Measurements from ENCODE around the gene SLFN5. TPM values are rescaled to one million over a fixed set of nuclear protein-coding genes. Genes with fewer than 3 reads are reported as not detected.

SLFN5 gene
- total RNA-seq, 2 donors from 2014 or later: 7.8 to 8.9 TPM

GRCh38 chr17:35235289-35235688, 7.6 kb upstream of the SLFN5 start:
- DNase-seq (no peak), ATAC-seq (no peak)
- Histone ChIP-seq H3K27ac (no peak overlapping the region), H3K4me3 (no peak overlapping the region), H3K4me1 (no peaks in the 10 kb centered on the region), H3K36me3 (replicated peaks in 1 of 2; ENCODE audit: insufficient read depth in 1 of 2, low read depth in 2 of 2) (no peaks in the 10 kb centered on the region), H3K27me3 (no peaks in the 10 kb centered on the region), H3K9me3 (no peaks in the 10 kb centered on the region)
- intact Hi-C loops (cut with DNase I): no loop called here
- no peak for TF ChIP-seq POLR2A (IDR thresholded peaks at IDR 0.05)
- TF ChIP-seq, protein P1, sequence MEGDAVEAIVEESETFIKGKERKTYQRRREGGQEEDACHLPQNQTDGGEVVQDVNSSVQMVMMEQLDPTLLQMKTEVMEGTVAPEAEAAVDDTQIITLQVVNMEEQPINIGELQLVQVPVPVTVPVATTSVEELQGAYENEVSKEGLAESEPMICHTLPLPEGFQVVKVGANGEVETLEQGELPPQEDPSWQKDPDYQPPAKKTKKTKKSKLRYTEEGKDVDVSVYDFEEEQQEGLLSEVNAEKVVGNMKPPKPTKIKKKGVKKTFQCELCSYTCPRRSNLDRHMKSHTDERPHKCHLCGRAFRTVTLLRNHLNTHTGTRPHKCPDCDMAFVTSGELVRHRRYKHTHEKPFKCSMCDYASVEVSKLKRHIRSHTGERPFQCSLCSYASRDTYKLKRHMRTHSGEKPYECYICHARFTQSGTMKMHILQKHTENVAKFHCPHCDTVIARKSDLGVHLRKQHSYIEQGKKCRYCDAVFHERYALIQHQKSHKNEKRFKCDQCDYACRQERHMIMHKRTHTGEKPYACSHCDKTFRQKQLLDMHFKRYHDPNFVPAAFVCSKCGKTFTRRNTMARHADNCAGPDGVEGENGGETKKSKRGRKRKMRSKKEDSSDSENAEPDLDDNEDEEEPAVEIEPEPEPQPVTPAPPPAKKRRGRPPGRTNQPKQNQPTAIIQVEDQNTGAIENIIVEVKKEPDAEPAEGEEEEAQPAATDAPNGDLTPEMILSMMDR (IDR thresholded peaks at IDR 0.05): no peak
- 78 to 85% methylated on average over 3 of the region's 3 CpGs for WGBS, 2 donors

- H3K4me3 ChIP-seq: no peak overlapping the region
- TF ChIP-seq, protein P1 (IDR thresholded peaks at IDR 0.05): no peak
- TF ChIP-seq POLR2A (IDR thresholded peaks at IDR 0.05): no peak
- DNase-seq (no peak), ATAC-seq (no peak)
- H3K27me3 ChIP-seq: no peaks in the 10 kb centered on the region
- 92% methylated on average over 2 of the region's 2 CpGs; no CpG with 5 or more reads in 1 of the 2 donors for WGBS, 2 donors
- H3K27ac ChIP-seq: no peak overlapping the region
- no peaks in the 10 kb centered on the region for H3K36me3 ChIP-seq (replicated peaks in 1 of 2; ENCODE audit: insufficient read depth in 1 of 2, low read depth in 2 of 2)
- intact Hi-C loops (cut with DNase I): no loop called here
- H3K4me1 ChIP-seq: no peaks in the 10 kb centered on the region
- H3K9me3 ChIP-seq: no peaks in the 10 kb centered on the region
These were observed 7.0 kb upstream of the SLFN5 start for GRCh38 chr17:35235917-35236316.

DNA sequence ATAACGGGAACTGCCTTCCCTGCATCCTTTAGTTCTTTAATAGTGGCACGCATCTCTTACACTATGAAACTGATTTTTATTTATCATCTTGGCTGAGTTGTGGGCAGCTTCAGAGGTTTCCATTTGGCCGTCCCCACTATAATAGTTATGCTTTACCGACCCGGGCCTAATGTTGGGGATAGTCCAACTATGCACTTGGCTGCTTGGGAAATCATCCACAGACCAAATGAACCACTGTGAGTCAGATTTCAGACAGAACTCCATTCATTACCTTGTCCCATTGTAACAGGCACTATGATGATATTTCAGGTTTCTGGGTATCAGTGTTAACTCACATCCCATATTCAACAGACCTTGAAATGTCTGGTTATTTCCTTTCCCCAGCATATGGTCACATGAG, 6.1 kb upstream of the SLFN5 start:
- ATAC-seq: no peak
- Histone ChIP-seq H3K9me3 (no peaks in the 10 kb centered on the region), H3K36me3 (replicated peaks in 1 of 2; ENCODE audit: insufficient read depth in 1 of 2, low read depth in 2 of 2) (no peaks in the 10 kb centered on the region), H3K27ac (no peak overlapping the region), H3K27me3 (no peaks in the 10 kb centered on the region), H3K4me3 (no peak overlapping the region), H3K4me1 (peaks cover 5% of the 10 kb centered on the region)
- TF ChIP-seq, protein P1 (IDR thresholded peaks at IDR 0.05): no peak
- TF ChIP-seq POLR2A (IDR thresholded peaks at IDR 0.05): no peak
- 89% methylated on average over 5 of the region's 5 CpGs for WGBS, 2 donors
- no peak for DNase-seq
- intact Hi-C loops (cut with DNase I): no loop called here

GRCh38 chr17:35238821-35239220, 4.1 kb upstream of the SLFN5 start:
- no peaks in the 10 kb centered on the region for H3K9me3 ChIP-seq
- ATAC-seq (no peak), DNase-seq (no peak)
- no peak for TF ChIP-seq POLR2A (IDR thresholded peaks at IDR 0.05)
- TF ChIP-seq, protein P1 (IDR thresholded peaks at IDR 0.05): no peak
- H3K27ac ChIP-seq: no peak overlapping the region
- H3K36me3 ChIP-seq (replicated peaks in 1 of 2; ENCODE audit: insufficient read depth in 1 of 2, low read depth in 2 of 2): no peaks in the 10 kb centered on the region
- peaks cover 11% of the 10 kb centered on the region for H3K4me1 ChIP-seq
- no peaks in the 10 kb centered on the region for H3K27me3 ChIP-seq
- no peak overlapping the region for H3K4me3 ChIP-seq
- intact Hi-C loops (cut with DNase I): no loop called here
- 79 to 92% methylated on average over 2 of the region's 2 CpGs for WGBS, 2 donors

GRCh38 chr17:35239823-35240222, 3.0 kb upstream of the SLFN5 start:
- no peaks in the 10 kb centered on the region for H3K36me3 ChIP-seq (replicated peaks in 1 of 2; ENCODE audit: insufficient read depth in 1 of 2, low read depth in 2 of 2)
- H3K9me3 ChIP-seq: no peaks in the 10 kb centered on the region
- H3K27ac ChIP-seq: no peak overlapping the region
- no peak for ATAC-seq
- WGBS, 2 donors: 76 to 78% methylated on average over 4 of the region's 4 CpGs
- TF ChIP-seq, protein P1 (IDR thresholded peaks at IDR 0.05): no peak
- TF ChIP-seq POLR2A (IDR thresholded peaks at IDR 0.05): no peak
- peaks cover 19% of the 10 kb centered on the region for H3K4me1 ChIP-seq
- no peaks in the 10 kb centered on the region for H3K27me3 ChIP-seq
- no peak for DNase-seq
- no peak overlapping the region for H3K4me3 ChIP-seq
- intact Hi-C loops (cut with DNase I): no loop called here

All from body of pancreas (tissue), 4 donors.